WTC11 (cell line): ENCODE results near the gene GPX3. TPM values are rescaled to one million over a fixed set of nuclear protein-coding genes. Genes with fewer than 3 reads are reported as not detected.

Experiments used
- ATAC-seq: fragments of 200-7000 bp; cut with Tn5 transposase; 2 replicates; pipeline ENCODE4 v1.10.0; 2021; ENCODE audit warnings: mild to moderate bottlenecking, moderate library complexity
- CTCF ChIA-PET: fragments of 300-600 bp; sonication (Branson Sonifier 250); formaldehyde crosslinking; loops from one replicate; lab custom pipeline; 2021; ENCODE audit warnings: antibody characterized with exemption; lab: Charles Lee
- POLR2A ChIA-PET: fragments of 350-600 bp; sonication (Branson Sonifier 250); formaldehyde crosslinking; loops from one replicate; lab custom pipeline; 2021; ENCODE audit warnings: antibody characterized with exemption; lab: Charles Lee
- DNase-seq: peaks from one replicate; pipeline ENCODE4 v3.0.0; 2021; ENCODE audit warnings: low spot score
- H3K27ac Mint-ChIP-seq: 2 replicates; pipeline ENCODE4 v1.8.0; 2021; ENCODE audit warnings: mixed read lengths
- H3K27me3 Mint-ChIP-seq: 2 replicates; pipeline ENCODE4 v1.8.0; 2021; ENCODE audit warnings: low read depth, mild to moderate bottlenecking, moderate library complexity, mixed read lengths
- H3K36me3 Mint-ChIP-seq: 2 replicates; pipeline ENCODE4 v1.8.0; 2021; ENCODE audit warnings: mixed read lengths
- H3K4me1 Mint-ChIP-seq: 2 replicates; pipeline ENCODE4 v1.8.0; 2022; ENCODE audit warnings: mixed read lengths
- H3K4me3 Mint-ChIP-seq: 2 replicates; pipeline ENCODE4 v1.8.0; 2021; ENCODE audit warnings: mild to moderate bottlenecking, moderate library complexity, mixed read lengths
- H3K9me3 Mint-ChIP-seq: 2 replicates; pipeline ENCODE4 v1.8.0; 2021; ENCODE audit warnings: mixed read lengths
- CDX4 ChIP-seq: fragments of 250-450 bp; sonication (Bioruptor Pico); IDR thresholded peaks from 2 replicates; pipeline ENCODE4 v1.9.0; 2021; ENCODE audit warnings: moderate library complexity, mild to moderate bottlenecking, inconsistent platforms, borderline replicate concordance
- E2F1 ChIP-seq: sonication (generic); formaldehyde crosslinking; IDR thresholded peaks from 2 replicates; pipeline ENCODE4 v1.8.0; 2022; ENCODE audit warnings: mild to moderate bottlenecking, missing genetic modification reagents
- ERG ChIP-seq: fragments of 250-450 bp; sonication (Bioruptor Pico); IDR thresholded peaks from 2 replicates; pipeline ENCODE4 v1.8.0; 2021; ENCODE audit warnings: mild to moderate bottlenecking
- ETV6 ChIP-seq: sonication (generic); formaldehyde crosslinking; IDR thresholded peaks from 2 replicates; pipeline ENCODE4 v1.8.1; 2022; ENCODE audit warnings: mild to moderate bottlenecking, missing genetic modification reagents
- HMGXB4 ChIP-seq: sonication (generic); formaldehyde crosslinking; IDR thresholded peaks from 2 replicates; pipeline ENCODE4 v1.8.1; 2023; ENCODE audit warnings: mild to moderate bottlenecking, moderate library complexity, missing genetic modification reagents
- IRF1 ChIP-seq: sonication (generic); formaldehyde crosslinking; IDR thresholded peaks from 2 replicates; pipeline ENCODE4 v1.8.0; 2023; ENCODE audit warnings: missing genetic modification reagents
- JAZF1 ChIP-seq: fragments of 250-450 bp; sonication (Bioruptor Pico); IDR thresholded peaks from 2 replicates; pipeline ENCODE4 v1.9.0; 2021; ENCODE audit warnings: moderate library complexity, mild to moderate bottlenecking, inconsistent platforms
- KAT7 ChIP-seq: sonication (generic); formaldehyde crosslinking; IDR thresholded peaks from 2 replicates; pipeline ENCODE4 v1.8.1; 2023; ENCODE audit warnings: missing genetic modification reagents, mild to moderate bottlenecking, borderline replicate concordance
- MXD4 ChIP-seq: fragments of 250-450 bp; sonication (Bioruptor Pico); IDR thresholded peaks from 2 replicates; pipeline ENCODE4 v1.8.0; 2021; ENCODE audit warnings: mild to moderate bottlenecking, moderate library complexity, borderline replicate concordance
- TEAD4 ChIP-seq: sonication (generic); formaldehyde crosslinking; IDR thresholded peaks from 2 replicates; pipeline ENCODE4 v1.8.0; 2022; ENCODE audit warnings: mild to moderate bottlenecking, missing genetic modification reagents
- TP53 ChIP-seq: sonication (generic); formaldehyde crosslinking; IDR thresholded peaks from 2 replicates; pipeline ENCODE4 v1.8.1; 2023; ENCODE audit warnings: mild to moderate bottlenecking, missing genetic modification reagents
- USF2 ChIP-seq: sonication (generic); formaldehyde crosslinking; IDR thresholded peaks from 2 replicates; pipeline ENCODE4 v1.8.1; 2023; ENCODE audit warnings: mild to moderate bottlenecking, missing genetic modification reagents, moderate library complexity
- ZNF232 ChIP-seq: sonication (generic); formaldehyde crosslinking; IDR thresholded peaks from 2 replicates; pipeline ENCODE4 v1.8.0; 2022; ENCODE audit warnings: mild to moderate bottlenecking, missing genetic modification reagents
- ZNF423 ChIP-seq: fragments of 250-450 bp; sonication (Bioruptor Pico); IDR thresholded peaks from 2 replicates; pipeline ENCODE4 v2.1.2; 2022; ENCODE audit warnings: mild to moderate bottlenecking, moderate library complexity
- ZNF425 ChIP-seq: fragments of 250-450 bp; sonication (Bioruptor Pico); conservative IDR thresholded peaks from 2 replicates; pipeline ENCODE4 v1.9.0; 2021; ENCODE audit warnings: mild to moderate bottlenecking
- total RNA-seq: library from RNA; stranded (reverse); gene quantifications from 3 replicates; pipeline ENCODE4 v1.2.3, GENCODE V29; 2021
- TF ChIP-seq, protein P1 (sequence below): sonication (generic); formaldehyde crosslinking; conservative IDR thresholded peaks from 2 replicates; pipeline ENCODE4 v1.8.1; 2023; ENCODE audit warnings: mild to moderate bottlenecking, low read depth, missing genetic modification reagents, moderate library complexity
- TF ChIP-seq, protein P2 (sequence below): sonication (generic); formaldehyde crosslinking; IDR thresholded peaks from 2 replicates; pipeline ENCODE4 v1.8.1; 2023; ENCODE audit warnings: mild to moderate bottlenecking, missing genetic modification reagents, moderate library complexity
- TF ChIP-seq, protein P3 (sequence below): sonication (generic); formaldehyde crosslinking; IDR thresholded peaks from 2 replicates; pipeline ENCODE4 v1.8.0; 2022; ENCODE audit warnings: mild to moderate bottlenecking, missing genetic modification reagents

Gene GPX3
- total RNA-seq, 1 experiment from 2014 or later: 24.5 TPM

DNA sequence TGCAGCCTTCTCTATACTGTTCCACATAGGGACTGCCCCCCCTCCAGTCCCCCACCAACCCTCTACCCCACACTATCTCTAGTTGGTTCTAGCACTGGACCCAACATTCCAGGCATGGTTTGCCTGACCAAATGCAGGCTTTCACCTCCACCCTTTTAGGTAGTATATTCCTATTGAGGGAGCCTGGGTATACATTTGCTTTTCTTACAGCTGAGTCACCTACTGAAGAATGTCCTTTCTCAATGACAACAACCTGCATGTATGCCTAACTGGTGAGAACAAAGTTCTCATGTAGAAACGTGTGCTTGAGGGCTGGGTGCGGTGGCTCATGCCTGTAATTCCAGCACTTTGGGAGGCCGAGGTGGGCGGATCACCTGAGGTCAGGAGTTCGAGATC, 52.2 kb downstream of the GPX3 start:
- H3K4me3 Mint-ChIP-seq: no peak overlapping the region
- H3K4me1 Mint-ChIP-seq: peaks cover 10% of the 10 kb centered on the region
- TF ChIP-seq ZNF423 (CRISPR knock-in tag) (no peak), MXD4 (CRISPR knock-in tag) (no peak), ETV6 (CRISPR knock-in tag) (no peak), JAZF1 (CRISPR knock-in tag) (no peak), TP53 (CRISPR knock-in tag) (no peak), HMGXB4 (CRISPR knock-in tag) (no peak), IRF1 (CRISPR knock-in tag) (no peak), USF2 (CRISPR knock-in tag) (no peak), CDX4 (no peak), TEAD4 (CRISPR knock-in tag) (no peak), E2F1 (CRISPR knock-in tag) (no peak)
- TF ChIP-seq, protein P1, sequence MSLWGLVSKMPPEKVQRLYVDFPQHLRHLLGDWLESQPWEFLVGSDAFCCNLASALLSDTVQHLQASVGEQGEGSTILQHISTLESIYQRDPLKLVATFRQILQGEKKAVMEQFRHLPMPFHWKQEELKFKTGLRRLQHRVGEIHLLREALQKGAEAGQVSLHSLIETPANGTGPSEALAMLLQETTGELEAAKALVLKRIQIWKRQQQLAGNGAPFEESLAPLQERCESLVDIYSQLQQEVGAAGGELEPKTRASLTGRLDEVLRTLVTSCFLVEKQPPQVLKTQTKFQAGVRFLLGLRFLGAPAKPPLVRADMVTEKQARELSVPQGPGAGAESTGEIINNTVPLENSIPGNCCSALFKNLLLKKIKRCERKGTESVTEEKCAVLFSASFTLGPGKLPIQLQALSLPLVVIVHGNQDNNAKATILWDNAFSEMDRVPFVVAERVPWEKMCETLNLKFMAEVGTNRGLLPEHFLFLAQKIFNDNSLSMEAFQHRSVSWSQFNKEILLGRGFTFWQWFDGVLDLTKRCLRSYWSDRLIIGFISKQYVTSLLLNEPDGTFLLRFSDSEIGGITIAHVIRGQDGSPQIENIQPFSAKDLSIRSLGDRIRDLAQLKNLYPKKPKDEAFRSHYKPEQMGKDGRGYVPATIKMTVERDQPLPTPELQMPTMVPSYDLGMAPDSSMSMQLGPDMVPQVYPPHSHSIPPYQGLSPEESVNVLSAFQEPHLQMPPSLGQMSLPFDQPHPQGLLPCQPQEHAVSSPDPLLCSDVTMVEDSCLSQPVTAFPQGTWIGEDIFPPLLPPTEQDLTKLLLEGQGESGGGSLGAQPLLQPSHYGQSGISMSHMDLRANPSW (CRISPR knock-in tag): no peak
- no peaks in the 10 kb centered on the region for H3K27me3 Mint-ChIP-seq
- DNase-seq (no peak), ATAC-seq (no peak)
- 0 out of 2 replicates have a peak, but pooled peaks cover 3% of the 10 kb centered on the region for H3K36me3 Mint-ChIP-seq
- ChIA-PET POLR2A (no interaction called here), CTCF (interaction anchor here (1.2 to 1.9 kb wide), 4 partner anchors 16 to 43 kb away, joined by 3 to 12 read pairs (median 6); no protein-coding TSS in a partner anchor)
- H3K9me3 Mint-ChIP-seq: no peaks in the 10 kb centered on the region
- H3K27ac Mint-ChIP-seq: no peak overlapping the region; the same call in 1 of the 2 replicates

GRCh38 chr5:151073280-151073679, 52.9 kb downstream of the GPX3 start:
- Mint-ChIP-seq H3K9me3 (no peaks in the 10 kb centered on the region), H3K36me3 (no peaks in the 10 kb centered on the region), H3K4me1 (peaks cover 6% of the 10 kb centered on the region; the same call in 1 of the 2 replicates), H3K27me3 (no peaks in the 10 kb centered on the region), H3K27ac (no peak overlapping the region), H3K4me3 (no peak overlapping the region)
- ChIA-PET POLR2A (no interaction called here), CTCF (interaction anchor here (1.7 kb wide), 1 partner anchor 25 kb away, joined by 5 read pairs; no protein-coding TSS in a partner anchor)
- DNase-seq: no peak
- no peak for ATAC-seq
- no peak for TF ChIP-seq TEAD4 (CRISPR knock-in tag)
- TF ChIP-seq, protein P2, sequence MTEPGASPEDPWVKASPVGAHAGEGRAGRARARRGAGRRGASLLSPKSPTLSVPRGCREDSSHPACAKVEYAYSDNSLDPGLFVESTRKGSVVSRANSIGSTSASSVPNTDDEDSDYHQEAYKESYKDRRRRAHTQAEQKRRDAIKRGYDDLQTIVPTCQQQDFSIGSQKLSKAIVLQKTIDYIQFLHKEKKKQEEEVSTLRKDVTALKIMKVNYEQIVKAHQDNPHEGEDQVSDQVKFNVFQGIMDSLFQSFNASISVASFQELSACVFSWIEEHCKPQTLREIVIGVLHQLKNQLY: no peak
- TF ChIP-seq, protein P3, sequence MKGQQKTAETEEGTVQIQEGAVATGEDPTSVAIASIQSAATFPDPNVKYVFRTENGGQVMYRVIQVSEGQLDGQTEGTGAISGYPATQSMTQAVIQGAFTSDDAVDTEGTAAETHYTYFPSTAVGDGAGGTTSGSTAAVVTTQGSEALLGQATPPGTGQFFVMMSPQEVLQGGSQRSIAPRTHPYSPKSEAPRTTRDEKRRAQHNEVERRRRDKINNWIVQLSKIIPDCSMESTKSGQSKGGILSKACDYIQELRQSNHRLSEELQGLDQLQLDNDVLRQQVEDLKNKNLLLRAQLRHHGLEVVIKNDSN (CRISPR knock-in tag): no peak
- TF ChIP-seq, protein P1 (CRISPR knock-in tag): no peak
- no peak for TF ChIP-seq ZNF425 (CRISPR knock-in tag)
- no peak for TF ChIP-seq ZNF232
- no peak for TF ChIP-seq KAT7
- TF ChIP-seq ERG: no peak
